C4-2B (cell line): Measurements from ENCODE around the gene SGCA.

Experiments used
- H3K27ac ChIP-seq: fragments of 450-650 bp; 2 replicates; pipeline ENCODE4 v1.5.1; 2017
- CTCF ChIP-seq: fragments of 450-650 bp; conservative IDR thresholded peaks from 2 replicates; pipeline ENCODE4 v1.5.1; 2017; ENCODE audit warnings: mild to moderate bottlenecking
- ZFX ChIP-seq: fragments of 450-650 bp; IDR thresholded peaks from 2 replicates; pipeline ENCODE4 v1.6.1; 2017

The SGCA gene

GRCh38 chr17:50177476-50177875 is 11.7 kb downstream of the SGCA start:
- TF ChIP-seq CTCF, result no peak
- TF ChIP-seq ZFX, result no peak
- H3K27ac ChIP-seq, result no peak overlapping the region

- H3K27ac ChIP-seq, result no peak overlapping the region
- TF ChIP-seq CTCF (no peak; the same call in 1 of the 2 replicates), ZFX (no peak)
These were observed 12.4 kb downstream of the SGCA start for GRCh38 chr17:50177983-50178834.

GRCh38 chr17:50180111-50180510 is 14.3 kb downstream of the SGCA start:
- no peak overlapping the region for H3K27ac ChIP-seq
- TF ChIP-seq CTCF, result no peak
- TF ChIP-seq ZFX, result no peak

GRCh38 chr17:50180620-50181019 is 14.8 kb downstream of the SGCA start:
- H3K27ac ChIP-seq, result no peak overlapping the region
- TF ChIP-seq CTCF (no peak), ZFX (no peak)

- TF ChIP-seq ZFX, result no peak
- TF ChIP-seq CTCF, result no peak
- H3K27ac ChIP-seq, result no peak overlapping the region
These were observed 15.3 kb downstream of the SGCA start for GRCh38 chr17:50181144-50181543.

- TF ChIP-seq CTCF, result no peak
- no peak for TF ChIP-seq ZFX
- H3K27ac ChIP-seq, result no peak overlapping the region
These were observed 16.1 kb downstream of the SGCA start for GRCh38 chr17:50181591-50182560.
